Measurements from ENCODE around the gene SLC31A2.
"Not testable (repeated sequence)": the region's sequence is repeated elsewhere in the genome, so short reads cannot be mapped to it uniquely, and the experiment has no call there.

Gene SLC31A2

DNA sequence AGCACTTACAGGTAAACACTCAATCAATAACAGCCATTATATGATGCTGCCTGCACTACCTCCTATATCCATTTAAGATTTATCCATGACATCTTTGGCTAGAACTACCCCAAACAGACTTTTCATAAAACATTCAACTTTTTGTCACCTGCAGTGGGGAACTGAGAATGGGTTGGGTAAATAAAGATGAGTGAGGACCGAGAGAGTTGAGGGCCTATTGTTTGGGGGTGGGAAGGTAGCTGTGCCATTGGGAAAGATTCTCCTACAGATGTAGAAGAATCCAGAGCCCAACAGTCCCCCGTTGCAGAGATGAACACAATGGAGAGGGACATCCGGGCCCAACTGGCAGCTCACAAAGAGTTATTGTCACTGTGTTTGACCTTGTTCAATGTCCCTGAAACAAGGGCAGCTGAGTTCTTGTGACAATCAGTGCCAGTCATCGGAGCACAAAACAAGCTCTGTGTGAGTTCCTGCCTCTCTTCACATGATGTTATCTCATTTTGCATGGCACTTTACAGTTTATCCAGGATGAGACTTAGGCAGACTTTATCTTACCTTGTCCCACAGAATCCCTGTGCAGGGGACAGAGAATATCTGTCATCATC lies 11.5 kb upstream of the SLC31A2 start:
- Histone ChIP-seq H2BK15ac (ENCODE audit: low read depth, poor library complexity, severe bottlenecking) (no peak overlapping the region), H3K4me2 (ENCODE audit: low read length, poor library complexity, severe bottlenecking) (no peak overlapping the region), H3K14ac (ENCODE audit: low read length in 2 of 2) (no peak overlapping the region), H3K23ac (ENCODE audit: low read length in 2 of 2) (no peak overlapping the region), H3K36me3 (ENCODE audit: control insufficient read depth in 1 of 2, insufficient read depth in 2 of 2, low read depth in 1 of 2, low read length in 2 of 2) (no peaks in the 10 kb centered on the region), H3K27me3 (ENCODE audit: control insufficient read depth in 1 of 2, insufficient read depth in 1 of 2, low read length in 2 of 2) (peaks cover 40% of the 10 kb centered on the region in 2 experiments), H2AFZ (ENCODE audit: low read depth, low read length) (no peak overlapping the region), H2BK120ac (ENCODE audit: low read depth, low read length) (no peak overlapping the region), H2AK5ac (ENCODE audit: low read length, severe bottlenecking) (no peak overlapping the region), H3K27ac (ENCODE audit: low read length, poor library complexity, severe bottlenecking) (no peak overlapping the region), H3K4me1 (ENCODE audit: control insufficient read depth, insufficient read depth, low read depth, low read length) (no peaks in the 10 kb centered on the region), H2BK12ac (ENCODE audit: low read length in 2 of 2) (no peak overlapping the region), H4K91ac (ENCODE audit: low read length) (no peak overlapping the region), H4K8ac (ENCODE audit: low read length) (no peak overlapping the region), H3K9ac (ENCODE audit: low read length) (no peak overlapping the region), H3K4me3 (ENCODE audit: insufficient read depth in 1 of 2, low read depth in 1 of 2, low read length in 2 of 2) (no peak overlapping the region), H3K9me3 (ENCODE audit: control insufficient read depth, low read length) (peaks cover 9% of the 10 kb centered on the region), H3K4ac (ENCODE audit: low read depth in 1 of 2, low read length in 2 of 2) (no peak overlapping the region), H2BK5ac (ENCODE audit: low read depth, low read length, poor library complexity, severe bottlenecking) (no peak overlapping the region), H3K18ac (ENCODE audit: low read depth in 1 of 2, low read length in 2 of 2) (no peak overlapping the region), H3K79me1 (replicated peaks; ENCODE audit: low read length, poor library complexity, severe bottlenecking) (no peaks in the 10 kb centered on the region)
- DNase-seq = no peak
- 78% methylated on average over 4 of the region's 4 CpGs for WGBS

DNA sequence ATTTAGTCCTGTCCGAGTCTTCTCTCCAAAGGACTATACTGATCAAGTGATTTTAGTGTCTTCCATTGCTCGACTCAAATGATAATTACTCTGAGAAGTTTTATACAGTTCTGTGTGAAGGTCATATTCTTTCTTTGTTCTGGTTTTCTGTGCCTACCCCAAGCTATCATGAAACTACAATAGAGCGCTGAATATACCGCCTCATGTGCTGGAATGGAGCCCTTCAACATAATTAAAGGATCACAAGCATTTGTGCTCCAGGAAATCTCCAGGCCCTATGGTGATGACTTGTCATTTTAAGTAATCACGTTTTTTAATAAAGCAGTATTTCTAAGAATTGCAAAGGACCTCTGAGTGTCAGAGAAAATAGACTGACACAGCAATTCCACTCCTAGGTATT lies 10.9 kb upstream of the SLC31A2 start:
- Histone ChIP-seq H3K27me3 (ENCODE audit: control insufficient read depth in 1 of 2, insufficient read depth in 1 of 2, low read length in 2 of 2) (peaks cover 41 to 42% of the 10 kb centered on the region in 2 experiments), H3K79me1 (replicated peaks; ENCODE audit: low read length, poor library complexity, severe bottlenecking) (no peaks in the 10 kb centered on the region), H3K36me3 (ENCODE audit: control insufficient read depth in 1 of 2, insufficient read depth in 2 of 2, low read depth in 1 of 2, low read length in 2 of 2) (no peaks in the 10 kb centered on the region), H3K27ac (ENCODE audit: low read length, poor library complexity, severe bottlenecking) (no peak overlapping the region), H3K4me2 (ENCODE audit: low read length, poor library complexity, severe bottlenecking) (no peak overlapping the region), H2BK5ac (ENCODE audit: low read depth, low read length, poor library complexity, severe bottlenecking) (no peak overlapping the region), H3K4ac (ENCODE audit: low read depth in 1 of 2, low read length in 2 of 2) (no peak overlapping the region), H3K23ac (ENCODE audit: low read length in 2 of 2) (no peak overlapping the region), H3K9me3 (ENCODE audit: control insufficient read depth, low read length) (peaks cover 9% of the 10 kb centered on the region), H2BK12ac (ENCODE audit: low read length in 2 of 2) (no peak overlapping the region), H3K18ac (ENCODE audit: low read depth in 1 of 2, low read length in 2 of 2) (no peak overlapping the region), H2BK120ac (ENCODE audit: low read depth, low read length) (no peak overlapping the region), H2BK15ac (ENCODE audit: low read depth, poor library complexity, severe bottlenecking) (no peak overlapping the region), H3K14ac (ENCODE audit: low read length in 2 of 2) (no peak overlapping the region), H3K4me3 (ENCODE audit: insufficient read depth in 1 of 2, low read depth in 1 of 2, low read length in 2 of 2) (no peak overlapping the region), H4K91ac (ENCODE audit: low read length) (no peak overlapping the region), H2AFZ (ENCODE audit: low read depth, low read length) (no peak overlapping the region), H4K8ac (ENCODE audit: low read length) (no peak overlapping the region), H3K9ac (ENCODE audit: low read length) (no peak overlapping the region), H2AK5ac (ENCODE audit: low read length, severe bottlenecking) (no peak overlapping the region), H3K4me1 (ENCODE audit: control insufficient read depth, insufficient read depth, low read depth, low read length) (no peaks in the 10 kb centered on the region)
- no peak for DNase-seq
- 100% methylated on average over 2 of the region's 5 CpGs for WGBS

DNA sequence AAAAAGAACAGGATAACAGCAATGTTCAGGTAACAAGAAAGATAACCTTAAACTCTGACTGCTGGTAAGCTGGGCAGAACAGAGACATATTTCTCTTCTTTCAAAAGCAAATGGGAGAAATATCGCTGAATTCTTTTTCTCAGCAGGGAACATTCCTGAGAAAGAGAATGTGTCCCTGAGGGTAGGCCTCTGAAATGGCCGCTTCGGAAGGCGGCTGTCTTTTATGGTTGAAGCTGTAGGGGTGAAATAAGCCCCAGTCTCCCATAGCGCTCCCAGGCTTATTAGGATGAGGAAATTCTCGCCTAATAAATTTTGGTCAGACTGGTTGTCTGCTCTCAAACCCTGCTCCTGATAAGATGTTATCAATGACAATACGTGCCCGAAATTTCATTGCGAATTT lies 9.9 kb upstream of the SLC31A2 start:
- H3K9ac ChIP-seq (ENCODE audit: low read length); H3K4me2 ChIP-seq (ENCODE audit: low read length, poor library complexity, severe bottlenecking); DNase-seq: not testable (repeated sequence)

DNA sequence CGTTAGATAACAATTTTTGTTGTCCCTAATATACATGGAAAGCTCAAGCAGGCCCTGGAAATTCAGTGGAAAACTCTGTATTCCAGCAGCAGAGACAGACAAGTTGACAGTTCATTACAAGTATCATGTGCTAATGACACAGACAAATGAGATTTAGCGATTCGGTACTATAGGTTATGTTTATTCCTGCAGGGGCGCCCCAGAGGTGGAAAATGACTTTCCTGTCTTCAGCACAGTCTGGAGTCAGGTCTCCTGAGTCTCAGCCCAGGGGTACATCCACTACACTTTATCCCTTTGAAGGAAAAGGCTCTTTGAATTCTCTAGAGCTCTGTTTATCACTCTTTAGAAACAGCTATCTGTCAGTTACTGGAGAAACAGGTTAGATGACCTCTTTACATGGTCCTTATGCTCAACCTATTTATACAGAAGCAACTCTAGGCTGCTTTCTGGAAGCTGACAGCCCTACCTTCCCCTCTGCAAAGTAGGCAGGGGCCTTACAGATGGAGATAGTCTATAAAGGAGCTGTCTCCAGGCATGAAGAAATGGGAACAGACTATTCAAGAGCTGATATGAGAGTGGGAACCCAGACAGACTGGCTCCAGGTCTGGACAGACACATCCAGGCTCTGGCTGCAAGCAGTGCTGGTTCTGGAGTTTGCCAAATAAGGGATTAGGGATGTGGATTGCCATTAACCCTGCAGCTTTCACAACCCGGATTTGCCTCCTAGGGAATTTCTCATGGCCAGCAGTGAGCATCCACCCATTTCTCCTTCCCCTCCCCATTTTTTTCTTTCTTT lies 7.2 kb upstream of the SLC31A2 start:
- H2BK12ac ChIP-seq (ENCODE audit: low read length in 2 of 2) = no peak overlapping the region
- H2AFZ ChIP-seq (ENCODE audit: low read depth, low read length) = no peak overlapping the region
- H3K4me2 ChIP-seq (ENCODE audit: low read length, poor library complexity, severe bottlenecking) = no peak overlapping the region
- peaks cover 9% of the 10 kb centered on the region for H3K9me3 ChIP-seq (ENCODE audit: control insufficient read depth, low read length)
- H3K9ac ChIP-seq (ENCODE audit: low read length) = no peak overlapping the region
- H3K79me1 ChIP-seq (replicated peaks; ENCODE audit: low read length, poor library complexity, severe bottlenecking) = no peaks in the 10 kb centered on the region
- no peaks in the 10 kb centered on the region for H3K36me3 ChIP-seq (ENCODE audit: control insufficient read depth in 1 of 2, insufficient read depth in 2 of 2, low read depth in 1 of 2, low read length in 2 of 2)
- no peak overlapping the region for H4K8ac ChIP-seq (ENCODE audit: low read length)
- no peak overlapping the region for H3K27ac ChIP-seq (ENCODE audit: low read length, poor library complexity, severe bottlenecking)
- H3K27me3 ChIP-seq (ENCODE audit: control insufficient read depth in 1 of 2, insufficient read depth in 1 of 2, low read length in 2 of 2) = peaks cover 36 to 40% of the 10 kb centered on the region in 2 experiments
- H3K18ac ChIP-seq (ENCODE audit: low read depth in 1 of 2, low read length in 2 of 2) = no peak overlapping the region
- no peaks in the 10 kb centered on the region for H3K4me1 ChIP-seq (ENCODE audit: control insufficient read depth, insufficient read depth, low read depth, low read length)
- no peak overlapping the region for H2BK5ac ChIP-seq (ENCODE audit: low read depth, low read length, poor library complexity, severe bottlenecking)
- DNase-seq = no peak
- no peak overlapping the region for H4K91ac ChIP-seq (ENCODE audit: low read length)
- no peak overlapping the region for H2BK15ac ChIP-seq (ENCODE audit: low read depth, poor library complexity, severe bottlenecking)
- no peak overlapping the region for H3K4me3 ChIP-seq (ENCODE audit: insufficient read depth in 1 of 2, low read depth in 1 of 2, low read length in 2 of 2)
- H3K23ac ChIP-seq (ENCODE audit: low read length in 2 of 2) = no peak overlapping the region
- no peak overlapping the region for H2BK120ac ChIP-seq (ENCODE audit: low read depth, low read length)
- no peak overlapping the region for H3K14ac ChIP-seq (ENCODE audit: low read length in 2 of 2)
- 84% methylated on average over 4 of the region's 5 CpGs for WGBS
- H3K4ac ChIP-seq (ENCODE audit: low read depth in 1 of 2, low read length in 2 of 2) = no peak overlapping the region
- no peak overlapping the region for H2AK5ac ChIP-seq (ENCODE audit: low read length, severe bottlenecking)

More for the DNA sequence above, 9.9 kb upstream of the SLC31A2 start:
- not testable (repeated sequence) for H3K27ac ChIP-seq (ENCODE audit: low read length, poor library complexity, severe bottlenecking); H3K36me3 ChIP-seq (ENCODE audit: control insufficient read depth in 1 of 2, insufficient read depth in 2 of 2, low read depth in 1 of 2, low read length in 2 of 2); H3K4me3 ChIP-seq (ENCODE audit: insufficient read depth in 1 of 2, low read depth in 1 of 2, low read length in 2 of 2); H3K4me1 ChIP-seq (ENCODE audit: control insufficient read depth, insufficient read depth, low read depth, low read length); H4K91ac ChIP-seq (ENCODE audit: low read length); H2AK5ac ChIP-seq (ENCODE audit: low read length, severe bottlenecking); H2BK12ac ChIP-seq (ENCODE audit: low read length in 2 of 2); H2AFZ ChIP-seq (ENCODE audit: low read depth, low read length); H3K23ac ChIP-seq (ENCODE audit: low read length in 2 of 2); H3K14ac ChIP-seq (ENCODE audit: low read length in 2 of 2); H2BK120ac ChIP-seq (ENCODE audit: low read depth, low read length); H3K79me1 ChIP-seq (replicated peaks; ENCODE audit: low read length, poor library complexity, severe bottlenecking); H3K9me3 ChIP-seq (ENCODE audit: control insufficient read depth, low read length); H2BK15ac ChIP-seq (ENCODE audit: low read depth, poor library complexity, severe bottlenecking); H2BK5ac ChIP-seq (ENCODE audit: low read depth, low read length, poor library complexity, severe bottlenecking); H3K18ac ChIP-seq (ENCODE audit: low read depth in 1 of 2, low read length in 2 of 2); H4K8ac ChIP-seq (ENCODE audit: low read length); H3K4ac ChIP-seq (ENCODE audit: low read depth in 1 of 2, low read length in 2 of 2)
- WGBS = 84% methylated on average over 9 of the region's 9 CpGs
- H3K27me3 ChIP-seq (ENCODE audit: control insufficient read depth in 1 of 2, insufficient read depth in 1 of 2, low read length in 2 of 2) = peaks cover 45 to 48% of the 10 kb centered on the region in 2 experiments

Data from mesenchymal stem cell (in vitro differentiated cells and primary cell).